Measurements from ENCODE around the gene TEX13B. TPM values are rescaled to one million over a fixed set of nuclear protein-coding genes. Genes with fewer than 3 reads are reported as not detected.
A peak's percentile ranks its signal among the peaks of the same experiment; 100 is the strongest.

TEX13B gene
- total RNA-seq, 1 experiment from 2014 or later: not detected

GRCh38 chrX:108025954-108026600 is 43.9 kb upstream of the TEX13B start:
- no peak for DNase-seq (ENCODE audit: unreplicated experiment)
- intact Hi-C loops (cut with micrococcal nuclease): no loop called here
- TF ChIP-seq CTCF (IDR thresholded peaks at IDR 0.05; ENCODE audit: unreplicated experiment): no peak
- ChIA-PET POLR2A (interaction anchor here (0.6 kb wide), 1 partner anchor 1708 kb away, joined by 3 read pairs; no protein-coding TSS in a partner anchor), CTCF (interaction anchor here (1.1 kb wide), 1 partner anchor 42 kb away, joined by 3 read pairs; no protein-coding TSS in a partner anchor)
- H3K27ac Mint-ChIP-seq (ENCODE audit: low read depth, unreplicated experiment): no peak overlapping the region
- H3K36me3 Mint-ChIP-seq (ENCODE audit: insufficient read depth, unreplicated experiment): no peaks in the 10 kb centered on the region
- H3K4me3 Mint-ChIP-seq (ENCODE audit: unreplicated experiment): no peak overlapping the region
- H3K4me1 Mint-ChIP-seq (ENCODE audit: insufficient read depth, unreplicated experiment): no peaks in the 10 kb centered on the region
- BruUV-seq (replicated peaks): no TSS peak
- peaks cover 85% of the 10 kb centered on the region for H3K27me3 Mint-ChIP-seq (ENCODE audit: insufficient read depth, unreplicated experiment)
- no peaks in the 10 kb centered on the region for H3K9me3 Mint-ChIP-seq (ENCODE audit: unreplicated experiment)

- H3K36me3 Mint-ChIP-seq (ENCODE audit: insufficient read depth, unreplicated experiment): peaks cover 4% of the 10 kb centered on the region
- no peak for DNase-seq (ENCODE audit: unreplicated experiment)
- H3K9me3 Mint-ChIP-seq (ENCODE audit: unreplicated experiment): no peaks in the 10 kb centered on the region
- no peak for TF ChIP-seq CTCF (IDR thresholded peaks at IDR 0.05; ENCODE audit: unreplicated experiment)
- H3K27ac Mint-ChIP-seq (ENCODE audit: low read depth, unreplicated experiment): no peak overlapping the region
- no peak overlapping the region for H3K4me3 Mint-ChIP-seq (ENCODE audit: unreplicated experiment)
- no peaks in the 10 kb centered on the region for H3K4me1 Mint-ChIP-seq (ENCODE audit: insufficient read depth, unreplicated experiment)
- H3K27me3 Mint-ChIP-seq (ENCODE audit: insufficient read depth, unreplicated experiment): peaks cover 84% of the 10 kb centered on the region
- no TSS peak for BruUV-seq (replicated peaks)
- intact Hi-C loops (cut with micrococcal nuclease): no loop called here
- POLR2A ChIA-PET: no interaction called here
- CTCF ChIA-PET: interaction anchor here (1.1 kb wide), 1 partner anchor 43 kb away, joined by 3 read pairs; no protein-coding TSS in a partner anchor
Measured at GRCh38 chrX:108025376-108025775, 43.2 kb upstream of the TEX13B start.

GRCh38 chrX:108022491-108023089 is 40.4 kb upstream of the TEX13B start:
- Mint-ChIP-seq H3K27me3 (ENCODE audit: insufficient read depth, unreplicated experiment) (peaks cover 73% of the 10 kb centered on the region), H3K27ac (ENCODE audit: low read depth, unreplicated experiment) (no peak overlapping the region), H3K4me3 (ENCODE audit: unreplicated experiment) (no peak overlapping the region), H3K36me3 (ENCODE audit: insufficient read depth, unreplicated experiment) (peaks cover 6% of the 10 kb centered on the region), H3K4me1 (ENCODE audit: insufficient read depth, unreplicated experiment) (no peaks in the 10 kb centered on the region), H3K9me3 (ENCODE audit: unreplicated experiment) (no peaks in the 10 kb centered on the region)
- BruUV-seq (replicated peaks): no TSS peak
- DNase-seq (ENCODE audit: unreplicated experiment): no peak
- POLR2A ChIA-PET: interaction anchor here (0.9 to 1.0 kb wide), 2 partner anchors 28 to 48 kb away, joined by 3 read pairs; no protein-coding TSS in a partner anchor
- CTCF ChIA-PET: interaction anchor here (1.7 to 3.5 kb wide), 2 partner anchors 21 to 48 kb away, joined by 5 to 30 read pairs; no protein-coding TSS in a partner anchor
- no peak for TF ChIP-seq CTCF (IDR thresholded peaks at IDR 0.05; ENCODE audit: unreplicated experiment)
- intact Hi-C loops (cut with micrococcal nuclease): no loop called here

GRCh38 chrX:108020631-108021030 is 38.5 kb upstream of the TEX13B start:
- BruUV-seq (replicated peaks): no TSS peak
- no peak overlapping the region for H3K4me3 Mint-ChIP-seq (ENCODE audit: unreplicated experiment)
- ChIA-PET CTCF (interaction anchor here (0.6 to 3.5 kb wide), 13 partner anchors 10 to 1561 kb away, joined by 3 to 30 read pairs (median 3); partner anchors contain the start of gene VSIG1), POLR2A (interaction anchor here (0.6 to 2.0 kb wide), 3 partner anchors 19 to 53 kb away, joined by 3 to 10 read pairs (median 3); no protein-coding TSS in a partner anchor)
- intact Hi-C loops (cut with micrococcal nuclease): loop anchor here (1.0 kb wide), 1 partner anchor 52 kb away; no protein-coding TSS in a partner anchor
- no peak overlapping the region for H3K27ac Mint-ChIP-seq (ENCODE audit: low read depth, unreplicated experiment)
- peak; percentile 44 for DNase-seq (ENCODE audit: unreplicated experiment)
- no peaks in the 10 kb centered on the region for H3K9me3 Mint-ChIP-seq (ENCODE audit: unreplicated experiment)
- peaks cover 6% of the 10 kb centered on the region for H3K36me3 Mint-ChIP-seq (ENCODE audit: insufficient read depth, unreplicated experiment)
- no peaks in the 10 kb centered on the region for H3K4me1 Mint-ChIP-seq (ENCODE audit: insufficient read depth, unreplicated experiment)
- peaks cover 77% of the 10 kb centered on the region for H3K27me3 Mint-ChIP-seq (ENCODE audit: insufficient read depth, unreplicated experiment)
- peak; percentile 54 for TF ChIP-seq CTCF (IDR thresholded peaks at IDR 0.05; ENCODE audit: unreplicated experiment)

All from MCF 10A (cell line).